GM12878 (cell line): ENCODE data around the gene RNLS. TPM values are rescaled to one million over a fixed set of nuclear protein-coding genes. Genes with fewer than 3 reads are reported as not detected.

Experiments
- ATAC-seq: fragments of 200-7000 bp; cut with Tn5 transposase; 3 replicates; pipeline ENCODE4 v1.9.1; 2020; ENCODE audit warnings: mild to moderate bottlenecking, moderate library complexity
- BruUV-seq: library from RNA; stranded (reverse); fragments of 400-500 nt; replicated peaks from 2 replicates; lab custom pipeline; 2021; lab: Mats Ljungman, UMichigan
- CTCF ChIA-PET: fragments of 300-600 bp; sonication (Branson Sonifier 250); formaldehyde crosslinking; extraction: SDS; loops from one replicate; lab custom pipeline; 2021; ENCODE audit warnings: inconsistent platforms; lab: Yijun Ruan, JAX
- POLR2A ChIA-PET: fragments of 350-600 bp; formaldehyde crosslinking; extraction: SDS; loops from one replicate; lab custom pipeline; 2021; ENCODE audit warnings: inconsistent platforms; lab: Charles Lee
- RAD21 ChIA-PET: fragments of 300-600 bp; sonication (Branson Sonifier 250); formaldehyde crosslinking; loops from one replicate; lab custom pipeline; 2023; ENCODE audit warnings: antibody characterized with exemption; ENCODE audit not compliant: unreplicated experiment; lab: Charles Lee
- SMC1A ChIA-PET: fragments of 300-600 bp; sonication (Branson Sonifier 250); formaldehyde crosslinking; loops from one replicate; lab custom pipeline; 2023; ENCODE audit not compliant: unreplicated experiment, uncharacterized antibody; lab: Charles Lee
- DNase-seq: peaks from one replicate; pipeline ENCODE4 v3.0.0-alpha.2; 2011; ENCODE audit warnings: low read depth, low spot score
- FAIRE-seq: peaks from 3 replicates; lab custom pipeline; 2011; peaks lifted over from hg19 to GRCh38; lab: Jason Lieb, UNC
- H2AFZ ChIP-seq: 2 replicates; pipeline ENCODE4 v1.6.0; 2011; ENCODE audit warnings: low read depth, low read length, control low read depth; ENCODE audit not compliant: control insufficient read depth
- H3K27ac ChIP-seq: 2 replicates; pipeline ENCODE4 v1.5.1; 2011; ENCODE audit warnings: control low read depth; ENCODE audit not compliant: control insufficient read depth, insufficient read depth
- H3K27me3 ChIP-seq, 2 experiments: replicated peaks in 1 of 2; 2 replicates each; pipeline versions ENCODE4 v1.6.0 to v1.6.1; 2011; ENCODE audit warnings: low read length in 1 of 2; ENCODE audit not compliant: control insufficient read depth in 2 of 2, insufficient read depth in 2 of 2
- H3K36me3 ChIP-seq, 2 experiments: 2 replicates each; pipeline ENCODE4 v1.5.1; 2011; ENCODE audit warnings: low read length in 1 of 2; ENCODE audit not compliant: control insufficient read depth in 2 of 2, insufficient read depth in 2 of 2
- H3K4me1 ChIP-seq: 2 replicates; pipeline ENCODE4 v1.6.1; 2011; ENCODE audit warnings: mild to moderate bottlenecking, low read length, moderate library complexity, mixed read lengths; ENCODE audit not compliant: control insufficient read depth, insufficient read depth
- H3K4me2 ChIP-seq: 2 replicates; pipeline ENCODE4 v1.6.0; 2011; ENCODE audit warnings: control low read depth; ENCODE audit not compliant: control insufficient read depth, insufficient read depth
- H3K4me3 ChIP-seq: fragments of 200-600 bp; sonication (generic); 2 replicates; pipeline ENCODE4 v1.5.1; 2016
- H3K79me2 ChIP-seq: 2 replicates; pipeline ENCODE4 v1.6.0; 2011; ENCODE audit warnings: low read length; ENCODE audit not compliant: control insufficient read depth, insufficient read depth
- H3K9ac ChIP-seq: 2 replicates; pipeline ENCODE4 v1.8.0; 2011; ENCODE audit warnings: low read length, control low read depth, mixed read lengths; ENCODE audit not compliant: control insufficient read depth, insufficient read depth
- H3K9me3 ChIP-seq: replicated peaks from 3 replicates; pipeline ENCODE4 v1.5.1; 2011; ENCODE audit warnings: mild to moderate bottlenecking, low read length; ENCODE audit not compliant: control insufficient read depth, insufficient read depth
- H4K20me1 ChIP-seq: 2 replicates; pipeline ENCODE4 v1.6.0; 2011; ENCODE audit not compliant: control insufficient read depth, insufficient read depth
- EED ChIP-seq: sonication (generic); IDR thresholded peaks from 2 replicates; pipeline ENCODE4 v1.6.1; 2016; ENCODE audit warnings: antibody characterized with exemption, low read depth
- HCFC1 ChIP-seq: fragments of 150-350 bp; IDR thresholded peaks from 2 replicates; pipeline ENCODE4 v1.6.1; 2014; ENCODE audit warnings: low read length
- RUNX3 ChIP-seq: IDR thresholded peaks from 2 replicates; pipeline ENCODE4 v1.6.1; 2012; ENCODE audit warnings: low read length, inconsistent platforms
- USF2 ChIP-seq: IDR thresholded peaks from 2 replicates; pipeline ENCODE4 v1.6.1; 2011; ENCODE audit warnings: low read depth, low read length, improper control_type of control experiment, borderline replicate concordance
- YY1 ChIP-seq: IDR thresholded peaks from 2 replicates; pipeline ENCODE4 v1.6.1; 2011; ENCODE audit warnings: low read depth, mild to moderate bottlenecking, low read length
- WGBS: methylation state at CpG from one replicate; pipeline ENCODE4 v1.1.6; 2016; ENCODE audit warnings: low lambda C conversion rate; ENCODE audit not compliant: insufficient replicate concordance, insufficient coverage; ENCODE audit errors: missing lambda C conversion rate; 5-methylcytosine and 5-hydroxymethylcytosine counted together
- in situ Hi-C: fragments of 300-500 bp; cut with MboI; formaldehyde crosslinking; loops from 9 replicates; pipeline ENCODE4 v1.14.3; 2018; ENCODE audit warnings: mixed read lengths
- intact Hi-C: fragments of 100-400 bp; cut with micrococcal nuclease; formaldehyde crosslinking; loops from one replicate; pipeline ENCODE4 v1.14.2; 2022; ENCODE audit not compliant: unreplicated experiment
- polyA plus RNA-seq, 11 experiments: library from polyadenylated mRNA; depleted of rRNA in 4 of 11; unstranded in 6 of 11; stranded (reverse) in 5 of 11; fragments of >200 nt; fragmentation: Nextera tagmentation in 4 of 11; fragmentation: Illumina TruSeq in 1 of 11; extraction: Ambion mirVana in 4 of 11; extraction: Trizol in 1 of 11; gene quantifications; 1 replicate in 1 of 11; 2 replicates in 10 of 11; pipeline versions ENCODE4 v1.2.1 to v1.2.3, GENCODE V29; 2011 to 2016; ENCODE audit warnings: inconsistent platforms in 2 of 11, missing spikeins in 2 of 11, low read depth in 1 of 11
- total RNA-seq, 4 experiments: library from RNA; depleted of rRNA in 3 of 4; stranded (reverse); fragments of >200 nt in 3 of 4; fragmentation: Illumina TruSeq in 1 of 4; extraction: Trizol in 1 of 4; gene quantifications; 2 replicates each; pipeline versions ENCODE4 v1.2.1 to v1.2.3, GENCODE V29; 2013 to 2021

RNLS gene
- total and polyA plus RNA-seq, 10 of the 15 experiments (the other 5 are each of a cell fraction or from before 2014, with no cell fraction given), result 3.4 to 6.7 (median 4.6) TPM

DNA sequence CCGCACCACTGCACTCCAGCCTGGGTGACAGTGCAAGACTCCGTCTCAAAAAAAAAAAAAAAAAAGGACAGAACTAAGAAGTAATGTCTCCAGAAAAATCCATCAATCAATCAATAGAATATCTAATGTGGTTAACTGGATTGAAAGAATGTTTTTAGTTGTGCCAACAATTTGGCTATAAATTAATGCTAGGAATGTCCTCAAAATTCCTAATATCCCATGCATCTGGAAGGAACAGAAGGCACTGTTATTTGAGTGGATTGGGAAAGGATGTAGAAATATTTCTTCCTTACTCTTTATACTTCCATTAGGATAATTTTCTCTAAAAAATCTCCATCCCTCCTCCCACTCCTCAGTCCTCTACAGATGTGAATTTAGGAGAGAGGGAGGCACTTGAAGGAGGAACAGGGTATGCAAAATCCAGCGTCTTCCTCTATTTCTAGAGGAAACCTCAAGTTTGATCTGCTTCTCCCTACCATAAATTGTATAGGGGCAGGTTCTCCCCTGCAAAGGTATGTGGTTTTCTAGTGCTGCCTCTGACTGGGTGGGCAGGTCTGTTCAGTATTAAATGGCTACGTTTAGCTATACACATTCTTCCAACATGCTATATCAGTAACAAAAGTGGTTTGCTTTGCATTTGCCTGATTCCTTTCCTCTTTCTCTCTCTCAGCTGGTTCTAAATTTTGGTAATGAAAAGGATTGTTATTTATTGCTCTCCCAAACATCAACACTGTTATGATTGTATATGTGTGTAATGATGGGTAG is 54.1 kb downstream of the RNLS start:
- ChIA-PET RAD21 (no interaction called here), CTCF (no interaction called here), POLR2A (no interaction called here), SMC1A (no interaction called here)
- no peaks in the 10 kb centered on the region for H3K79me2 ChIP-seq
- intact Hi-C loops, result no loop called here
- no peaks in the 10 kb centered on the region for H3K4me1 ChIP-seq
- FAIRE-seq (no peak), DNase-seq (no peak), ATAC-seq (no peak)
- no peak overlapping the region for H3K9ac ChIP-seq
- H3K9me3 ChIP-seq, result no peaks in the 10 kb centered on the region
- H3K4me3 ChIP-seq, result no peak overlapping the region
- no peak overlapping the region for H3K4me2 ChIP-seq
- no peaks in the 10 kb centered on the region for H3K27me3 ChIP-seq
- in situ Hi-C loops, result no loop called here
- WGBS, result 46% methylated on average over 4 of the region's 4 CpGs
- no peaks in the 10 kb centered on the region for H4K20me1 ChIP-seq
- no peak overlapping the region for H2AFZ ChIP-seq
- no peak overlapping the region for H3K27ac ChIP-seq
- BruUV-seq, result no TSS peak
- no peaks in the 10 kb centered on the region for H3K36me3 ChIP-seq
- TF ChIP-seq EED (no peak), HCFC1 (no peak), USF2 (no peak), YY1 (no peak)

DNA sequence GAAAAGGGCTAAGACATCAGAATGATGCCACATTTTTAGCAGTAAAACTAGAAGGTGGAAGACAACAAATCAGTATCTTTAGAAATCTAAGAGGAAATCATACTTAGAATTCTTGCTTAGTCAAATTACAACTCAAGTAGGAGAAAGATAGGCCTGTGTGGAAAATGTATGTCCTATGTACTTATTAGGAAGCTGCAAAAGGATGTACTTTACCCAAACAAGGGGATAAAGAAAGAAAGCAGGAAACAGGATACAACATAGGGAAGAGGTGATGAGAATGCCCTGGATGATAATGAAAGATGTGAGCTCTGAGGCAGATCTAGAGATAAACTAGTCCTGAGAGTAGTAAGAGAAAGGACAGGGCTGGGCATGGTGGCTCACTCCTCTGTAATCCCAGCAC is 54.9 kb downstream of the RNLS start:
- Histone ChIP-seq H3K9me3 (no peaks in the 10 kb centered on the region), H3K27me3 (no peaks in the 10 kb centered on the region), H4K20me1 (no peaks in the 10 kb centered on the region), H3K27ac (no peak overlapping the region), H3K9ac (no peak overlapping the region), H3K4me2 (no peak overlapping the region), H3K4me1 (no peaks in the 10 kb centered on the region), H3K36me3 (no peaks in the 10 kb centered on the region), H3K4me3 (no peak overlapping the region), H2AFZ (no peak overlapping the region), H3K79me2 (no peaks in the 10 kb centered on the region)
- intact Hi-C loops (no loop called here), in situ Hi-C loops (no loop called here)
- ChIA-PET SMC1A (interaction anchor here (0.5 kb wide), 1 partner anchor 163 kb away, joined by 5 read pairs; no protein-coding TSS in a partner anchor), POLR2A (no interaction called here), CTCF (no interaction called here), RAD21 (no interaction called here)
- BruUV-seq, result no TSS peak
- no peak for DNase-seq
- no peak for ATAC-seq
- TF ChIP-seq RUNX3, result no peak
- peak; percentile 56 for FAIRE-seq
